GM12878 (cell line): ENCODE results near the gene COIL. TPM values are rescaled to one million over a fixed set of nuclear protein-coding genes. Genes with fewer than 3 reads are reported as not detected.

Experiments
- ATAC-seq: fragments of 200-7000 bp; cut with Tn5 transposase; 3 replicates; pipeline ENCODE4 v1.9.1; 2020; ENCODE audit warnings: mild to moderate bottlenecking, moderate library complexity
- BruUV-seq: library from RNA; stranded (reverse); fragments of 400-500 nt; replicated peaks from 2 replicates; lab custom pipeline; 2021; lab: Mats Ljungman, UMichigan
- CTCF ChIA-PET: fragments of 300-600 bp; sonication (Branson Sonifier 250); formaldehyde crosslinking; extraction: SDS; loops from one replicate; lab custom pipeline; 2021; ENCODE audit warnings: inconsistent platforms; lab: Yijun Ruan, JAX
- POLR2A ChIA-PET: fragments of 350-600 bp; formaldehyde crosslinking; extraction: SDS; loops from one replicate; lab custom pipeline; 2021; ENCODE audit warnings: inconsistent platforms; lab: Charles Lee
- RAD21 ChIA-PET: fragments of 300-600 bp; sonication (Branson Sonifier 250); formaldehyde crosslinking; loops from one replicate; lab custom pipeline; 2023; ENCODE audit warnings: antibody characterized with exemption; ENCODE audit not compliant: unreplicated experiment; lab: Charles Lee
- SMC1A ChIA-PET: fragments of 300-600 bp; sonication (Branson Sonifier 250); formaldehyde crosslinking; loops from one replicate; lab custom pipeline; 2023; ENCODE audit not compliant: unreplicated experiment, uncharacterized antibody; lab: Charles Lee
- DNase-seq: peaks from one replicate; pipeline ENCODE4 v3.0.0-alpha.2; 2011; ENCODE audit warnings: low read depth, low spot score
- FAIRE-seq: peaks from 3 replicates; lab custom pipeline; 2011; peaks lifted over from hg19 to GRCh38; lab: Jason Lieb, UNC
- H2AFZ ChIP-seq: 2 replicates; pipeline ENCODE4 v1.6.0; 2011; ENCODE audit warnings: low read depth, low read length, control low read depth; ENCODE audit not compliant: control insufficient read depth
- H3K27ac ChIP-seq: 2 replicates; pipeline ENCODE4 v1.5.1; 2011; ENCODE audit warnings: control low read depth; ENCODE audit not compliant: control insufficient read depth, insufficient read depth
- H3K27me3 ChIP-seq, 2 experiments: replicated peaks in 1 of 2; 2 replicates each; pipeline versions ENCODE4 v1.6.0 to v1.6.1; 2011; ENCODE audit warnings: low read length in 1 of 2; ENCODE audit not compliant: control insufficient read depth in 2 of 2, insufficient read depth in 2 of 2
- H3K36me3 ChIP-seq, 2 experiments: 2 replicates each; pipeline ENCODE4 v1.5.1; 2011; ENCODE audit warnings: low read length in 1 of 2; ENCODE audit not compliant: control insufficient read depth in 2 of 2, insufficient read depth in 2 of 2
- H3K4me1 ChIP-seq: 2 replicates; pipeline ENCODE4 v1.6.1; 2011; ENCODE audit warnings: mild to moderate bottlenecking, low read length, moderate library complexity, mixed read lengths; ENCODE audit not compliant: control insufficient read depth, insufficient read depth
- H3K4me2 ChIP-seq: 2 replicates; pipeline ENCODE4 v1.6.0; 2011; ENCODE audit warnings: control low read depth; ENCODE audit not compliant: control insufficient read depth, insufficient read depth
- H3K4me3 ChIP-seq: fragments of 200-600 bp; sonication (generic); 2 replicates; pipeline ENCODE4 v1.5.1; 2016
- H3K79me2 ChIP-seq: 2 replicates; pipeline ENCODE4 v1.6.0; 2011; ENCODE audit warnings: low read length; ENCODE audit not compliant: control insufficient read depth, insufficient read depth
- H3K9ac ChIP-seq: 2 replicates; pipeline ENCODE4 v1.8.0; 2011; ENCODE audit warnings: low read length, control low read depth, mixed read lengths; ENCODE audit not compliant: control insufficient read depth, insufficient read depth
- H3K9me3 ChIP-seq: replicated peaks from 3 replicates; pipeline ENCODE4 v1.5.1; 2011; ENCODE audit warnings: mild to moderate bottlenecking, low read length; ENCODE audit not compliant: control insufficient read depth, insufficient read depth
- H4K20me1 ChIP-seq: 2 replicates; pipeline ENCODE4 v1.6.0; 2011; ENCODE audit not compliant: control insufficient read depth, insufficient read depth
- ASH2L ChIP-seq: fragments of 300-600, 200-600 bp; sonication (generic); IDR thresholded peaks from 2 replicates; pipeline ENCODE4 v1.6.1; 2017; ENCODE audit warnings: low read depth, mild to moderate bottlenecking, borderline replicate concordance
- BCL11A ChIP-seq: IDR thresholded peaks from 2 replicates; pipeline ENCODE4 v1.6.1; 2011; ENCODE audit warnings: low read depth, low read length
- BRCA1 ChIP-seq: IDR thresholded peaks from 2 replicates; pipeline ENCODE4 v1.6.1; 2011; ENCODE audit warnings: low read depth, low read length, improper control_type of control experiment
- CBFB ChIP-seq: IDR thresholded peaks from 2 replicates; pipeline ENCODE4 v1.6.1; 2016; ENCODE audit warnings: antibody characterized with exemption, low read depth
- EGR1 ChIP-seq, 2 experiments: IDR thresholded peaks; 1 replicate in 1 of 2; 2 replicates in 1 of 2; pipeline ENCODE4 v1.6.1; 2011 to 2012; ENCODE audit warnings: low read depth in 2 of 2, low read length in 2 of 2, borderline replicate concordance in 1 of 2, mild to moderate bottlenecking in 1 of 2, moderate library complexity in 1 of 2
- FOS ChIP-seq: IDR thresholded peaks from 3 replicates; pipeline ENCODE4 v1.6.1; 2011; ENCODE audit warnings: borderline replicate concordance; ENCODE audit not compliant: insufficient read length; ENCODE audit errors: extremely low read depth
- GABPA ChIP-seq: IDR thresholded peaks from 2 replicates; pipeline ENCODE4 v1.6.1; 2014; ENCODE audit warnings: antibody characterized with exemption, low read depth, mild to moderate bottlenecking, inconsistent platforms
- HDGF ChIP-seq: fragments of 450-650 bp; IDR thresholded peaks from 2 replicates; pipeline ENCODE4 v1.6.1; 2016; ENCODE audit warnings: antibody characterized with exemption
- JUND ChIP-seq: IDR thresholded peaks from 2 replicates; pipeline ENCODE4 v1.6.1; 2012; ENCODE audit warnings: low read depth, mild to moderate bottlenecking, low read length, improper control_type of control experiment, moderate library complexity
- NFYA ChIP-seq: IDR thresholded peaks from 2 replicates; pipeline ENCODE4 v1.6.1; 2011; ENCODE audit warnings: low read depth, mild to moderate bottlenecking, low read length, improper control_type of control experiment, borderline replicate concordance
- PAX8 ChIP-seq: fragments of 450-650 bp; IDR thresholded peaks from 2 replicates; pipeline ENCODE4 v1.6.1; 2017; ENCODE audit warnings: mild to moderate bottlenecking, moderate library complexity
- REST ChIP-seq: IDR thresholded peaks from 2 replicates; pipeline ENCODE4 v1.6.1; 2012; ENCODE audit warnings: mild to moderate bottlenecking, low read depth, low read length
- SMAD1 ChIP-seq: fragments of 450-650 bp; IDR thresholded peaks from 2 replicates; pipeline ENCODE4 v1.6.1; 2018; ENCODE audit warnings: mild to moderate bottlenecking, low read depth; ENCODE audit not compliant: partially characterized antibody
- SRF ChIP-seq, 2 experiments: IDR thresholded peaks; 2 replicates each; pipeline ENCODE4 v1.6.1; 2011; ENCODE audit warnings: low read depth in 2 of 2, low read length in 2 of 2, mild to moderate bottlenecking in 1 of 2, moderate library complexity in 1 of 2
- ZBTB33 ChIP-seq: fragments of 450-650 bp; IDR thresholded peaks from 2 replicates; pipeline ENCODE4 v1.6.1; 2017; ENCODE audit warnings: mild to moderate bottlenecking
- WGBS: methylation state at CpG from one replicate; pipeline ENCODE4 v1.1.6; 2016; ENCODE audit warnings: low lambda C conversion rate; ENCODE audit not compliant: insufficient replicate concordance, insufficient coverage; ENCODE audit errors: missing lambda C conversion rate; 5-methylcytosine and 5-hydroxymethylcytosine counted together
- in situ Hi-C: fragments of 300-500 bp; cut with MboI; formaldehyde crosslinking; loops from 9 replicates; pipeline ENCODE4 v1.14.3; 2018; ENCODE audit warnings: mixed read lengths
- intact Hi-C: fragments of 100-400 bp; cut with micrococcal nuclease; formaldehyde crosslinking; loops from one replicate; pipeline ENCODE4 v1.14.2; 2022; ENCODE audit not compliant: unreplicated experiment
- polyA plus RNA-seq, 11 experiments: library from polyadenylated mRNA; depleted of rRNA in 4 of 11; unstranded in 6 of 11; stranded (reverse) in 5 of 11; fragments of >200 nt; fragmentation: Nextera tagmentation in 4 of 11; fragmentation: Illumina TruSeq in 1 of 11; extraction: Ambion mirVana in 4 of 11; extraction: Trizol in 1 of 11; gene quantifications; 1 replicate in 1 of 11; 2 replicates in 10 of 11; pipeline versions ENCODE4 v1.2.1 to v1.2.3, GENCODE V29; 2011 to 2016; ENCODE audit warnings: inconsistent platforms in 2 of 11, missing spikeins in 2 of 11, low read depth in 1 of 11
- total RNA-seq, 4 experiments: library from RNA; depleted of rRNA in 3 of 4; stranded (reverse); fragments of >200 nt in 3 of 4; fragmentation: Illumina TruSeq in 1 of 4; extraction: Trizol in 1 of 4; gene quantifications; 2 replicates each; pipeline versions ENCODE4 v1.2.1 to v1.2.3, GENCODE V29; 2013 to 2021
- TF ChIP-seq, protein P1 (sequence below): IDR thresholded peaks from 2 replicates; pipeline ENCODE4 v1.6.1; 2011; ENCODE audit warnings: borderline replicate concordance, low read depth, mild to moderate bottlenecking, moderate library complexity, low read length; ENCODE audit not compliant: insufficient read depth, poor library complexity, severe bottlenecking

Gene COIL
- total and polyA plus RNA-seq, 10 of the 15 experiments (the other 5 are each of a cell fraction or from before 2014, with no cell fraction given), result 13.7 to 24.3 (median 17.4) TPM

- TF ChIP-seq, protein P1, sequence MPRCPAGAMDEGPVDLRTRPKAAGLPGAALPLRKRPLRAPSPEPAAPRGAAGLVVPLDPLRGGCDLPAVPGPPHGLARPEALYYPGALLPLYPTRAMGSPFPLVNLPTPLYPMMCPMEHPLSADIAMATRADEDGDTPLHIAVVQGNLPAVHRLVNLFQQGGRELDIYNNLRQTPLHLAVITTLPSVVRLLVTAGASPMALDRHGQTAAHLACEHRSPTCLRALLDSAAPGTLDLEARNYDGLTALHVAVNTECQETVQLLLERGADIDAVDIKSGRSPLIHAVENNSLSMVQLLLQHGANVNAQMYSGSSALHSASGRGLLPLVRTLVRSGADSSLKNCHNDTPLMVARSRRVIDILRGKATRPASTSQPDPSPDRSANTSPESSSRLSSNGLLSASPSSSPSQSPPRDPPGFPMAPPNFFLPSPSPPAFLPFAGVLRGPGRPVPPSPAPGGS, result no peak
- no peak for TF ChIP-seq EGR1 (IDR thresholded peaks at IDR 0.05; ENCODE audit: borderline replicate concordance in 1 of 2, low read depth in 2 of 2, low read length in 2 of 2)
- no peak for TF ChIP-seq CBFB
These were observed 34.6 kb downstream of the COIL start (continued) for GRCh38 chr17:56926270-56926669.

DNA sequence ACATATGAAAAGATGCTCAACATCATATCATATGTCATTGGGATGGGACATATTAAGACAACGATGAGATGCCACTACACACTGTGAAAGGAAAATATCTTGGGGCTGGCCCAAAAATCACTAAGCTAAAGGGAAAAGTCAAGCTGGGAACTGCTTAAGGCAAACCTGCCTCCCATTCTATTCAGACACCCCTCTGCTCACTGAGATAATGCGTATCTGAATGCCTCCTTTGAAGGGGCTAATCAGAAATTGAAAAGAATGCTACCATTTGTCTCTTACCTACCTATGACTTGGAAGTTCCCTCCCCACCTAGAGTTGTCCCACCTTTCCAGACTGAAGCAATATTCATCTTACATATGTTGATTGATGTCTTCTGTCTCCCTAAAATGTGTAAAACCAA, 35.8 kb downstream of the COIL start:
- no peak overlapping the region for H3K4me2 ChIP-seq
- in situ Hi-C loops (no loop called here), intact Hi-C loops (no loop called here)
- ATAC-seq (no peak), FAIRE-seq (no peak), DNase-seq (no peak)
- H3K36me3 ChIP-seq, result no peaks in the 10 kb centered on the region
- BruUV-seq, result no TSS peak
- H3K9me3 ChIP-seq, result peaks cover 2% of the 10 kb centered on the region; the same call in 2 of the 3 replicates
- no peaks in the 10 kb centered on the region for H3K79me2 ChIP-seq
- SMC1A ChIA-PET, result no interaction called here
- H3K4me3 ChIP-seq, result no peak overlapping the region
- no peak overlapping the region for H3K27ac ChIP-seq
- no peaks in the 10 kb centered on the region for H3K27me3 ChIP-seq
- CTCF ChIA-PET, result interaction anchor here (0.7 to 3.4 kb wide), 2 partner anchors 106 to 145 kb away, joined by 4 to 19 read pairs; no protein-coding TSS in a partner anchor
- POLR2A ChIA-PET, result no interaction called here
- WGBS, result 68% methylated on average over 2 of the region's 2 CpGs
- H3K9ac ChIP-seq, result no peak overlapping the region
- no peaks in the 10 kb centered on the region for H3K4me1 ChIP-seq
- H2AFZ ChIP-seq, result no peak overlapping the region
- RAD21 ChIA-PET, result no interaction called here
- no peaks in the 10 kb centered on the region for H4K20me1 ChIP-seq
- TF ChIP-seq HDGF (no peak), BRCA1 (no peak), ASH2L (no peak), REST (no peak), FOS (no peak), BCL11A (no peak), SRF (IDR thresholded peaks at IDR 0.05; ENCODE audit: low read depth in 2 of 2, low read length in 2 of 2) (no peak), ZBTB33 (no peak), GABPA (no peak), PAX8 (no peak), JUND (no peak), SMAD1 (no peak), NFYA (no peak)
